HG03097 (cell line): ENCODE data around the gene BIK.
"Not testable (repeated sequence)": the region's sequence is repeated elsewhere in the genome, so short reads cannot be mapped to it uniquely, and the experiment has no call there.

Experiments used
- ATAC-seq: cut with Tn5 transposase; IDR thresholded peaks from one replicate; pipeline ENCODE4 v1.9.1; 2021; ENCODE audit not compliant: unreplicated experiment, low FRiP score

Gene BIK

GRCh38 chr22:43133401-43133800 lies 22.9 kb downstream of the BIK start:
- ATAC-seq = no peak

- ATAC-seq = no peak
These were observed 24.0 kb downstream of the BIK start for GRCh38 chr22:43134553-43134952.

- ATAC-seq = no peak
These were observed 25.0 kb downstream of the BIK start for GRCh38 chr22:43135565-43135964.

- ATAC-seq = no peak
These were observed 25.7 kb downstream of the BIK start for GRCh38 chr22:43136255-43136654.

GRCh38 chr22:43136801-43137200 lies 26.3 kb downstream of the BIK start:
- no peak for ATAC-seq

- peak; percentile 57 for ATAC-seq
These were observed 32.5 kb downstream of the BIK start, which contains the start of gene MCAT for GRCh38 chr22:43142880-43143562. Gene MCAT, minus strand, starts transcription at chr22:43143398. Its CDS starts 50 bp downstream, at chr22:43143348.

GRCh38 chr22:43144949-43145348 lies 34.4 kb downstream of the BIK start:
- ATAC-seq = no peak

- not testable (repeated sequence) for ATAC-seq
These were observed 34.8 kb downstream of the BIK start for GRCh38 chr22:43145371-43145770.

- ATAC-seq = not testable (repeated sequence)
These were observed 35.8 kb downstream of the BIK start for GRCh38 chr22:43146332-43146731.

- no peak for ATAC-seq
These were observed 37.3 kb downstream of the BIK start for GRCh38 chr22:43147821-43148220.

GRCh38 chr22:43148581-43148980 lies 38.0 kb downstream of the BIK start:
- no peak for ATAC-seq

- no peak for ATAC-seq
These were observed 40.2 kb downstream of the BIK start for GRCh38 chr22:43150731-43151206.

- no peak for ATAC-seq
These were observed 40.9 kb downstream of the BIK start, which contains the start of gene TSPO for GRCh38 chr22:43151251-43152002. Gene TSPO, plus strand, starts transcription at chr22:43151559. Its CDS starts 7,680 bp downstream, at chr22:43159239.

- no peak for ATAC-seq
These were observed 41.4 kb downstream of the BIK start for GRCh38 chr22:43152003-43152356.

- no peak for ATAC-seq
These were observed 42.0 kb downstream of the BIK start for GRCh38 chr22:43152357-43153071.

GRCh38 chr22:43153899-43154298 lies 43.3 kb downstream of the BIK start:
- no peak for ATAC-seq

GRCh38 chr22:43154887-43155536 lies 44.5 kb downstream of the BIK start:
- ATAC-seq = no peak

GRCh38 chr22:43155789-43156188 lies 45.2 kb downstream of the BIK start:
- no peak for ATAC-seq

GRCh38 chr22:43156413-43156812 lies 45.9 kb downstream of the BIK start:
- ATAC-seq = no peak

GRCh38 chr22:43157874-43158546 lies 47.5 kb downstream of the BIK start:
- no peak for ATAC-seq
